Gastrocnemius medialis (tissue), 4 donors: ENCODE results near the gene HMGCL.

ENCODE experiments used
- POLR2A ChIP-seq, 2 donors: fragments of 450-650 bp; IDR thresholded peaks; one replicate each; pipeline ENCODE4 v1.6.1; 2017; ENCODE audit warnings: antibody characterized with exemption in 2 of 2, mild to moderate bottlenecking in 2 of 2, moderate library complexity in 2 of 2
- TF ChIP-seq, protein P1 (sequence below), 5 experiments: fragments of 450-650 bp in 3 of 5; fragments of 200-600 bp in 2 of 5; sonication (generic) in 2 of 5; IDR thresholded peaks in 4 of 5; conservative IDR thresholded peaks in 1 of 5; 1 replicate in 4 of 5; 2 replicates in 1 of 5; pipeline ENCODE4 v1.5.1; 2016 to 2019; ENCODE audit warnings: antibody characterized with exemption in 5 of 5, mild to moderate bottlenecking in 3 of 5, moderate library complexity in 3 of 5

DNA sequence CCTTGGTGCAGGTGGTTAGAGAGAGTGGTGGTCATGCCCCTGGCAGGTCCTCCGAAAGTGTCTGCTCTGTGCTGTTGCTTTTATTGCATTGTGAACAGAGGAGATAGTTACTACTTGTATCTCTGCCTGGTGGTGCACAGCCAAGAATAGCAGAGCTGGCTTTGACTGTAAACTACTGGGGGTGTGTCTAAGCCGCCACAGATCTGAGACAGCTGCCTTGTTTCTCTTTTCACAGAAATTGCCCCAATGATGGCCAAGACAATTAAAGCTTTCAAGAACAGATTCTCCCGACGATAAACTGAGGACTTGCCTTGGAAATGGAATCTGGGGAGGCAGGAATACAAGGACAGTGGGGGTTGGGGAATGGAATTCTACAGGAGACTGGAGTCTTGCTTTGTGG is 66.0 kb downstream of the HMGCL start:
- no peak for TF ChIP-seq POLR2A (IDR thresholded peaks at IDR 0.05)
- TF ChIP-seq, protein P1, sequence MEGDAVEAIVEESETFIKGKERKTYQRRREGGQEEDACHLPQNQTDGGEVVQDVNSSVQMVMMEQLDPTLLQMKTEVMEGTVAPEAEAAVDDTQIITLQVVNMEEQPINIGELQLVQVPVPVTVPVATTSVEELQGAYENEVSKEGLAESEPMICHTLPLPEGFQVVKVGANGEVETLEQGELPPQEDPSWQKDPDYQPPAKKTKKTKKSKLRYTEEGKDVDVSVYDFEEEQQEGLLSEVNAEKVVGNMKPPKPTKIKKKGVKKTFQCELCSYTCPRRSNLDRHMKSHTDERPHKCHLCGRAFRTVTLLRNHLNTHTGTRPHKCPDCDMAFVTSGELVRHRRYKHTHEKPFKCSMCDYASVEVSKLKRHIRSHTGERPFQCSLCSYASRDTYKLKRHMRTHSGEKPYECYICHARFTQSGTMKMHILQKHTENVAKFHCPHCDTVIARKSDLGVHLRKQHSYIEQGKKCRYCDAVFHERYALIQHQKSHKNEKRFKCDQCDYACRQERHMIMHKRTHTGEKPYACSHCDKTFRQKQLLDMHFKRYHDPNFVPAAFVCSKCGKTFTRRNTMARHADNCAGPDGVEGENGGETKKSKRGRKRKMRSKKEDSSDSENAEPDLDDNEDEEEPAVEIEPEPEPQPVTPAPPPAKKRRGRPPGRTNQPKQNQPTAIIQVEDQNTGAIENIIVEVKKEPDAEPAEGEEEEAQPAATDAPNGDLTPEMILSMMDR (IDR thresholded peaks at IDR 0.05 in 4 of 5, conservative IDR thresholded peaks at IDR 0.05 in 1 of 5): no peak
